Endodermal cell (in vitro differentiated cells): ENCODE results near the gene ZNF398. TPM values are rescaled to one million over a fixed set of nuclear protein-coding genes. Genes with fewer than 3 reads are reported as not detected.

Experiments used
- DNase-seq: peaks from one replicate; pipeline ENCODE4 v3.0.0-alpha.2; 2017
- H3K27ac ChIP-seq: 2 replicates; pipeline ENCODE4 v1.5.1; 2013; ENCODE audit warnings: mild to moderate bottlenecking, low read depth, low read length, moderate library complexity
- H3K27me3 ChIP-seq: 2 replicates; pipeline ENCODE4 v1.6.1; 2013; ENCODE audit warnings: mild to moderate bottlenecking, low read length, moderate library complexity; ENCODE audit not compliant: insufficient read depth, control insufficient read depth, poor library complexity, severe bottlenecking
- H3K36me3 ChIP-seq: 2 replicates; pipeline ENCODE4 v1.7.0; 2013; ENCODE audit warnings: mild to moderate bottlenecking, low read length, moderate library complexity; ENCODE audit not compliant: control insufficient read depth, insufficient read depth
- H3K4me1 ChIP-seq: one replicate; pipeline ENCODE4 v1.7.0; 2013; ENCODE audit warnings: low read length; ENCODE audit not compliant: control insufficient read depth, insufficient read depth
- H3K4me3 ChIP-seq: 2 replicates; pipeline ENCODE4 v1.5.1; 2013; ENCODE audit warnings: mild to moderate bottlenecking, low read length, moderate library complexity
- H3K9ac ChIP-seq: 2 replicates; pipeline ENCODE4 v1.6.1; 2013; ENCODE audit warnings: mild to moderate bottlenecking, low read length, moderate library complexity; ENCODE audit not compliant: poor library complexity, severe bottlenecking; ENCODE audit errors: extremely low read depth
- H3K9me3 ChIP-seq: 2 replicates; pipeline ENCODE4 v1.6.1; 2013; ENCODE audit warnings: mild to moderate bottlenecking, low read length, moderate library complexity; ENCODE audit not compliant: control insufficient read depth
- H3K27ac Mint-ChIP-seq: 2 replicates; pipeline ENCODE4 v1.8.0; 2020; ENCODE audit warnings: mixed read lengths
- H3K27me3 Mint-ChIP-seq: 2 replicates; pipeline ENCODE4 v1.8.0; 2021; ENCODE audit warnings: mild to moderate bottlenecking, mixed read lengths; ENCODE audit not compliant: insufficient read depth
- H3K36me3 Mint-ChIP-seq: 2 replicates; pipeline ENCODE4 v1.8.0; 2020; ENCODE audit warnings: low read depth, mixed read lengths
- H3K4me1 Mint-ChIP-seq: 2 replicates; pipeline ENCODE4 v1.8.0; 2020; ENCODE audit warnings: mixed read lengths
- H3K4me3 Mint-ChIP-seq: 2 replicates; pipeline ENCODE4 v1.8.0; 2020; ENCODE audit warnings: mild to moderate bottlenecking, moderate library complexity, mixed read lengths
- H3K9me3 Mint-ChIP-seq: 2 replicates; pipeline ENCODE4 v1.8.0; 2020; ENCODE audit warnings: mild to moderate bottlenecking, mixed read lengths
- WGBS, 2 experiments: methylation state at CpG; one replicate each; pipeline versions ENCODE4 v1.1.5 to v1.1.7; 2013; ENCODE audit warnings: missing lambda C conversion rate in 2 of 2, mixed read lengths in 1 of 2; ENCODE audit not compliant: insufficient coverage in 1 of 2, insufficient read length in 1 of 2; 5-methylcytosine and 5-hydroxymethylcytosine counted together
- total RNA-seq, 2 donors: library from RNA; stranded (reverse); fragmentation: NEBNext Ultra II Directional in 1 of 2; extraction: Animal tissue kit (Norgen Biotek cat#: 25700) in 1 of 2; gene quantifications; 2 replicates in 1 of 2; 3 replicates in 1 of 2; pipeline ENCODE4 v1.2.1, GENCODE V29; 2021
- TF ChIP-seq, protein P1 (sequence below): fragments of 200-600 bp; sonication (generic); conservative IDR thresholded peaks from 2 replicates; pipeline ENCODE4 v1.5.0; 2021; ENCODE audit warnings: antibody characterized with exemption, mild to moderate bottlenecking

The ZNF398 gene
- total RNA-seq, 2 donors from 2014 or later = 13.4 to 21.2 TPM

DNA sequence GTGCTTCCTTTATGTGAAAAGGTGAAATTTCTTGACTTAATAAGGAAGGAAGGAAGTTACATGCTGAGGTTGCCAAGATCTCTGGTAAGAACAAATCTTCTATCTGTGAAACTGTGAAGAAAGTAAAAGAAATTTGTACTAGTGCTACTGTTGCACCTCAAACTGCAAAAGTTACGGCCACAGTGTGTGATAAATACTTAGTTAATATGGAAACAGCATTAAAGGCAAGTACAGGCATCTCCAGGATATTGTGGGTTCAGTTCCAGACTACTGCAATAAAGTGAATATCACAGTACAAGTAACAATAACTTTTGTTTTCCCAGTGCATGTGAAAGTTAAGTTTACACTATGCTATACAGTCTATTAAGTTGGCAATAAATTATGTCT lies 25.3 kb downstream of the ZNF398 start:
- Histone ChIP-seq H3K27ac (no peak overlapping the region), H3K27me3 (no peaks in the 10 kb centered on the region), H3K9me3 (no peaks in the 10 kb centered on the region), H3K4me3 (no peak overlapping the region), H3K9ac (no peak overlapping the region), H3K36me3 (peaks cover 59% of the 10 kb centered on the region), H3K4me1 (no peaks in the 10 kb centered on the region)
- Mint-ChIP-seq H3K36me3 (peaks cover 69% of the 10 kb centered on the region), H3K27ac (no peak overlapping the region), H3K9me3 (no peaks in the 10 kb centered on the region), H3K27me3 (no peaks in the 10 kb centered on the region), H3K4me1 (no peaks in the 10 kb centered on the region), H3K4me3 (no peak overlapping the region)
- WGBS, 2 experiments = 90 to 100% methylated on average over 1 of the region's 1 CpG
- TF ChIP-seq, protein P1, sequence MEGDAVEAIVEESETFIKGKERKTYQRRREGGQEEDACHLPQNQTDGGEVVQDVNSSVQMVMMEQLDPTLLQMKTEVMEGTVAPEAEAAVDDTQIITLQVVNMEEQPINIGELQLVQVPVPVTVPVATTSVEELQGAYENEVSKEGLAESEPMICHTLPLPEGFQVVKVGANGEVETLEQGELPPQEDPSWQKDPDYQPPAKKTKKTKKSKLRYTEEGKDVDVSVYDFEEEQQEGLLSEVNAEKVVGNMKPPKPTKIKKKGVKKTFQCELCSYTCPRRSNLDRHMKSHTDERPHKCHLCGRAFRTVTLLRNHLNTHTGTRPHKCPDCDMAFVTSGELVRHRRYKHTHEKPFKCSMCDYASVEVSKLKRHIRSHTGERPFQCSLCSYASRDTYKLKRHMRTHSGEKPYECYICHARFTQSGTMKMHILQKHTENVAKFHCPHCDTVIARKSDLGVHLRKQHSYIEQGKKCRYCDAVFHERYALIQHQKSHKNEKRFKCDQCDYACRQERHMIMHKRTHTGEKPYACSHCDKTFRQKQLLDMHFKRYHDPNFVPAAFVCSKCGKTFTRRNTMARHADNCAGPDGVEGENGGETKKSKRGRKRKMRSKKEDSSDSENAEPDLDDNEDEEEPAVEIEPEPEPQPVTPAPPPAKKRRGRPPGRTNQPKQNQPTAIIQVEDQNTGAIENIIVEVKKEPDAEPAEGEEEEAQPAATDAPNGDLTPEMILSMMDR = no peak
- DNase-seq = no peak

DNA sequence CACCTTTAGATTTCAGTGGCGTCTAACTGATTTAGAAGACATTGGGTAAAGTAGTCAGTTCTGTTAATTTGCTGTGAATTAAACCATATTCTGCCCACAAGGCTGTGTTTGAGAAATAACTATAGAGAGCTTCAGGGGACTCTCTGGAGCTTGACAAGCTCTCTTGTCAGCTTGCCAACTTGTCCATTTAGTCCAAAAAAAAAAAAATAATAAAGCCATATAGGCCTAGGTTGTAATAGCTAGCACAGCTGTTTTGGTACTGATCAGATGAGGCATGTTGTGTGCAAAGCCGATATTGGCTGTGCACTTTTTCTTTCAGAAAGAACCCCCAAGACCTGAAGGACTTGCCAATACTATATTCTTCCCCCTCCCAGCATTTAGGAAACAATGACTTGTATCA lies 27.9 kb downstream of the ZNF398 start:
- Mint-ChIP-seq H3K36me3 (peaks cover 70% of the 10 kb centered on the region), H3K4me1 (no peaks in the 10 kb centered on the region), H3K9me3 (no peaks in the 10 kb centered on the region), H3K4me3 (no peak overlapping the region), H3K27ac (no peak overlapping the region), H3K27me3 (no peaks in the 10 kb centered on the region)
- peaks cover 72% of the 10 kb centered on the region for H3K36me3 ChIP-seq
- H3K27me3 ChIP-seq = no peaks in the 10 kb centered on the region
- no peak overlapping the region for H3K4me3 ChIP-seq
- no peaks in the 10 kb centered on the region for H3K4me1 ChIP-seq
- H3K9me3 ChIP-seq = no peaks in the 10 kb centered on the region
- no peak for DNase-seq
- WGBS, 2 experiments = 88 to 95% methylated on average over 1 to 2 of the region's 2 CpGs
- no peak overlapping the region for H3K9ac ChIP-seq
- TF ChIP-seq, protein P1 = no peak
- H3K27ac ChIP-seq = no peak overlapping the region

DNA sequence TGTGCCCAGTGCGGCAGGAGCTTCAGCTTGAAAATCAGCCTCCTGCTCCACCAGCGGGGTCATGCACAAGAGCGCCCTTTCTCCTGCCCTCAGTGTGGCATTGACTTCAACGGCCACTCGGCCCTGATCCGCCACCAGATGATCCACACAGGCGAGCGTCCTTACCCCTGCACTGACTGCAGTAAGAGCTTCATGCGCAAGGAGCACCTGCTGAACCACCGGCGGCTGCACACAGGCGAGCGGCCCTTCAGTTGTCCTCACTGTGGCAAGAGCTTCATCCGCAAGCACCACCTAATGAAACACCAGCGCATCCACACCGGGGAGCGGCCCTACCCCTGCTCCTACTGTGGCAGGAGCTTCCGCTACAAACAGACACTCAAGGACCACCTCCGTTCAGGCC lies 32.0 kb downstream of the ZNF398 start:
- WGBS, 2 experiments = 94 to 96% methylated on average over 5 to 19 of the region's 19 CpGs
- Mint-ChIP-seq H3K27ac (no peak overlapping the region), H3K27me3 (no peaks in the 10 kb centered on the region), H3K4me1 (peaks cover 2% of the 10 kb centered on the region), H3K9me3 (no peaks in the 10 kb centered on the region), H3K4me3 (no peak overlapping the region), H3K36me3 (peaks cover 62% of the 10 kb centered on the region)
- TF ChIP-seq, protein P1 = no peak
- DNase-seq = no peak
- H3K4me3 ChIP-seq = no peak overlapping the region
- H3K4me1 ChIP-seq = no peaks in the 10 kb centered on the region
- H3K27ac ChIP-seq = no peak overlapping the region
- H3K9ac ChIP-seq = no peak overlapping the region
- H3K27me3 ChIP-seq = no peaks in the 10 kb centered on the region
- no peaks in the 10 kb centered on the region for H3K9me3 ChIP-seq
- peaks cover 68% of the 10 kb centered on the region for H3K36me3 ChIP-seq
